HepG2 (cell line): ENCODE measurements around the gene GNA12. TPM values are rescaled to one million over a fixed set of nuclear protein-coding genes. Genes with fewer than 3 reads are reported as not detected.

Source experiments
- CEBPZ ChIP-seq: IDR thresholded peaks from 2 replicates; pipeline ENCODE4 v1.6.1; 2012; ENCODE audit warnings: low read length, improper control_type of control experiment
- CSRNP2 ChIP-seq: sonication (generic); formaldehyde crosslinking; conservative IDR thresholded peaks from 2 replicates; pipeline ENCODE4 v1.8.0; 2022; ENCODE audit warnings: low read depth, missing genetic modification reagents
- ELF4 ChIP-seq: sonication (generic); formaldehyde crosslinking; IDR thresholded peaks from 2 replicates; pipeline ENCODE4 v1.5.0; 2020; ENCODE audit warnings: missing genetic modification reagents, mild to moderate bottlenecking, moderate library complexity, borderline replicate concordance
- GABPB1 ChIP-seq: IDR thresholded peaks from 2 replicates; pipeline ENCODE4 v1.6.1; 2016; ENCODE audit warnings: mild to moderate bottlenecking, missing genetic modification reagents, moderate library complexity, missing compliant biosample characterization
- KDM6A ChIP-seq: IDR thresholded peaks from 2 replicates; pipeline ENCODE4 v1.6.1; 2016; ENCODE audit warnings: low read depth
- SATB2 ChIP-seq: sonication (generic); formaldehyde crosslinking; IDR thresholded peaks from 2 replicates; pipeline ENCODE4 v1.5.0; 2020; ENCODE audit warnings: missing genetic modification reagents
- TARDBP ChIP-seq: sonication (generic); formaldehyde crosslinking; IDR thresholded peaks from 2 replicates; pipeline ENCODE4 v1.8.0; 2022; ENCODE audit warnings: mild to moderate bottlenecking, missing genetic modification reagents
- TEF ChIP-seq: sonication (generic); formaldehyde crosslinking; IDR thresholded peaks from 2 replicates; pipeline ENCODE4 v1.5.0; 2020; ENCODE audit warnings: missing genetic modification reagents
- U2AF1 ChIP-seq: fragments of 200-400 bp; formaldehyde crosslinking; optimal IDR thresholded peaks from 2 replicates; pipeline ENCODE3; 2017; ENCODE audit warnings: mild to moderate bottlenecking, low read depth, low read length
- ZBTB38 ChIP-seq: sonication (generic); formaldehyde crosslinking; IDR thresholded peaks from 2 replicates; pipeline ENCODE4 v1.5.1; 2020; ENCODE audit warnings: mild to moderate bottlenecking, missing genetic modification reagents
- ZBTB4 ChIP-seq: sonication (generic); formaldehyde crosslinking; IDR thresholded peaks from 2 replicates; pipeline ENCODE4 v1.4.0; 2020; ENCODE audit warnings: missing genetic modification reagents, mild to moderate bottlenecking, borderline replicate concordance
- ZNF138 ChIP-seq: sonication (generic); formaldehyde crosslinking; IDR thresholded peaks from 2 replicates; pipeline ENCODE4 v1.5.0; 2020; ENCODE audit warnings: mild to moderate bottlenecking, low read depth, missing genetic modification reagents
- ZNF142 ChIP-seq: sonication (generic); formaldehyde crosslinking; IDR thresholded peaks from 2 replicates; pipeline ENCODE4 v1.4.0; 2020; ENCODE audit warnings: missing genetic modification reagents
- polyA plus RNA-seq, 8 experiments: library from polyadenylated mRNA; depleted of rRNA in 3 of 8; stranded (reverse) in 7 of 8; unstranded in 1 of 8; fragments of >200 nt; fragmentation: Illumina TruSeq in 4 of 8; extraction: Trizol in 4 of 8; gene quantifications; 2 replicates each; pipeline versions ENCODE4 v1.2.1 to v1.2.3, GENCODE V29; 2011 to 2016; ENCODE audit warnings: low read depth in 4 of 8, missing spikeins in 1 of 8, mixed read lengths in 1 of 8; ENCODE audit not compliant: insufficient read depth in 1 of 8
- total RNA-seq, 5 experiments: library from RNA; depleted of rRNA; stranded (reverse); fragments of >200 nt; fragmentation: Illumina TruSeq; extraction: Trizol; gene quantifications; 2 replicates each; pipeline ENCODE4 v1.2.3, GENCODE V29; 2016; ENCODE audit warnings: low read depth in 1 of 5

GNA12 gene
- total and polyA plus RNA-seq, 2 of the 13 experiments (the other 11 are each of a cell fraction or from before 2014, with no cell fraction given) = 16.2 to 50.9 TPM

GRCh38 chr7:2863461-2864066 lies 19.5 kb upstream of the GNA12 start (continued):
- TF ChIP-seq ZBTB38 (0 out of 2 replicates have a peak, but pooled peaks have one; percentile 17), TARDBP (CRISPR knock-in tag) (peak; percentile 58; the same call in 1 of the 2 replicates), ZNF138 (no peak), ZNF142 (CRISPR knock-in tag) (0 out of 2 replicates have a peak, but pooled peaks have one; percentile 16), TEF (CRISPR knock-in tag) (no peak), U2AF1 (peak; percentile 74), ELF4 (CRISPR knock-in tag) (peak; percentile 88; the same call in 1 of the 2 replicates), KDM6A (CRISPR knock-in tag) (no peak), CEBPZ (no peak), ZBTB4 (CRISPR knock-in tag) (no peak), SATB2 (CRISPR knock-in tag) (0 out of 2 replicates have a peak, but pooled peaks have one; percentile 54), GABPB1 (CRISPR knock-in tag) (peak; percentile 95), CSRNP2 (no peak)
